Activated naive CD8-positive, alpha-beta T cell treated with anti-CD3 and anti-CD28 coated beads, Interleukin-2, amount 50 U/mL, for 16 hours (primary cell): Measurements from ENCODE around the gene EP400.
"Not testable (repeated sequence)": the region's sequence is repeated elsewhere in the genome, so short reads cannot be mapped to it uniquely, and the experiment has no call there.

Experiments
- DNase-seq: peaks from one replicate; pipeline ENCODE4 v3.0.0-alpha.2; 2020; ENCODE audit warnings: low read depth, low spot score

EP400 gene

GRCh38 chr12:132089407-132089910, 139.7 kb downstream of the EP400 start:
- DNase-seq, result no peak

- no peak for DNase-seq
Measured at GRCh38 chr12:132094269-132094891, 144.6 kb downstream of the EP400 start.

- DNase-seq, result no peak
Measured at GRCh38 chr12:132095520-132096409, 146.0 kb downstream of the EP400 start.

- no peak for DNase-seq
Measured at GRCh38 chr12:132099739-132100138, 150.0 kb downstream of the EP400 start.

- no peak for DNase-seq
Measured at GRCh38 chr12:132100306-132101065, 150.7 kb downstream of the EP400 start.

- no peak for DNase-seq
Measured at GRCh38 chr12:132102297-132102696, 152.6 kb downstream of the EP400 start.

- not testable (repeated sequence) for DNase-seq
Measured at GRCh38 chr12:132103072-132103471, 153.3 kb downstream of the EP400 start.

- DNase-seq, result no peak
Measured at GRCh38 chr12:132103542-132104308, 154.0 kb downstream of the EP400 start.

- no peak for DNase-seq
Measured at GRCh38 chr12:132105467-132105866, 155.7 kb downstream of the EP400 start.

- no peak for DNase-seq
Measured at GRCh38 chr12:132106921-132107320, 157.2 kb downstream of the EP400 start.

GRCh38 chr12:132108211-132108832, 158.6 kb downstream of the EP400 start:
- DNase-seq, result no peak

GRCh38 chr12:132109741-132110140, 160.0 kb downstream of the EP400 start:
- DNase-seq, result no peak

- DNase-seq, result no peak
Measured at GRCh38 chr12:132110677-132111076, 160.9 kb downstream of the EP400 start.

- DNase-seq, result no peak
Measured at GRCh38 chr12:132111654-132112304, 162.0 kb downstream of the EP400 start.

- no peak for DNase-seq
Measured at GRCh38 chr12:132114667-132115066, 164.9 kb downstream of the EP400 start.

GRCh38 chr12:132115500-132115899, 165.8 kb downstream of the EP400 start:
- no peak for DNase-seq

GRCh38 chr12:132116709-132117557, 167.2 kb downstream of the EP400 start:
- DNase-seq, result no peak

GRCh38 chr12:132117558-132117875, 167.8 kb downstream of the EP400 start:
- no peak for DNase-seq

GRCh38 chr12:132118876-132119275, 169.1 kb downstream of the EP400 start:
- no peak for DNase-seq

GRCh38 chr12:132121283-132121682, 171.5 kb downstream of the EP400 start:
- no peak for DNase-seq
